Prostate gland (tissue), 2 donors: ENCODE results near the gene SLC34A2. TPM values are rescaled to one million over a fixed set of nuclear protein-coding genes. Genes with fewer than 3 reads are reported as not detected.

Experiments used
- DNase-seq: peaks from one replicate; pipeline ENCODE4 v3.0.0-alpha.2; 2019; ENCODE audit warnings: low spot score
- H3K27ac ChIP-seq, 2 donors: fragments of 200-600 bp; sonication (generic); 2 replicates each; pipeline ENCODE4 v1.5.1; 2017 to 2019
- H3K27me3 ChIP-seq: fragments of 200-600 bp; sonication (generic); replicated peaks from 2 replicates; pipeline ENCODE4 v1.5.1; 2019; ENCODE audit not compliant: insufficient read depth
- H3K36me3 ChIP-seq, 2 donors: fragments of 200-600 bp; sonication (generic); 1 replicate in 1 of 2; 2 replicates in 1 of 2; pipeline versions ENCODE4 v1.5.1 to v1.8.1; 2017 to 2019
- H3K4me1 ChIP-seq: fragments of 200-600 bp; sonication (generic); replicated peaks from 2 replicates; pipeline ENCODE4 v1.5.1; 2019
- H3K4me3 ChIP-seq, 2 donors: fragments of 200-600 bp; sonication (generic); 2 replicates each; pipeline ENCODE4 v1.5.1; 2017 to 2019
- H3K9me3 ChIP-seq: fragments of 200-600 bp; sonication (generic); 2 replicates; pipeline ENCODE4 v1.5.1; 2017
- POLR2A ChIP-seq: fragments of 450-650 bp; IDR thresholded peaks from one replicate; pipeline ENCODE4 v1.6.1; 2016; ENCODE audit warnings: antibody characterized with exemption, mild to moderate bottlenecking
- POLR2AphosphoS5 ChIP-seq: sonication (generic); formaldehyde crosslinking; IDR thresholded peaks from one replicate; pipeline ENCODE4 v1.6.1; 2017; ENCODE audit warnings: antibody characterized with exemption
- WGBS: methylation state at CpG from one replicate; pipeline ENCODE4 v1.1.5; 2018; 5-methylcytosine and 5-hydroxymethylcytosine counted together
- intact Hi-C: fragments of 100-400 bp; cut with DNase I; formaldehyde crosslinking; loops from one replicate; pipeline ENCODE4 v1.14.2; 2022
- total RNA-seq, 2 donors: library from RNA; depleted of rRNA; stranded (reverse); fragments of >200 nt; gene quantifications; one replicate each; pipeline ENCODE4 v1.1.0, GENCODE V29; 2016
- TF ChIP-seq, protein P1 (sequence below), 4 experiments: fragments of 200-600 bp in 2 of 4; fragments of 450-650 bp in 2 of 4; sonication (generic) in 2 of 4; IDR thresholded peaks; 1 replicate in 3 of 4; 2 replicates in 1 of 4; pipeline ENCODE4 v1.5.1; 2016 to 2019; ENCODE audit warnings: antibody characterized with exemption in 4 of 4, mild to moderate bottlenecking in 2 of 4, moderate library complexity in 2 of 4

SLC34A2 gene
- total RNA-seq, 2 donors from 2014 or later = 1.2 TPM

GRCh38 chr4:25672756-25673155, 17.1 kb downstream of the SLC34A2 start:
- H3K27ac ChIP-seq = no peak overlapping the region
- intact Hi-C loops = no loop called here
- TF ChIP-seq POLR2A (no peak), POLR2AphosphoS5 (no peak)
- TF ChIP-seq, protein P1, sequence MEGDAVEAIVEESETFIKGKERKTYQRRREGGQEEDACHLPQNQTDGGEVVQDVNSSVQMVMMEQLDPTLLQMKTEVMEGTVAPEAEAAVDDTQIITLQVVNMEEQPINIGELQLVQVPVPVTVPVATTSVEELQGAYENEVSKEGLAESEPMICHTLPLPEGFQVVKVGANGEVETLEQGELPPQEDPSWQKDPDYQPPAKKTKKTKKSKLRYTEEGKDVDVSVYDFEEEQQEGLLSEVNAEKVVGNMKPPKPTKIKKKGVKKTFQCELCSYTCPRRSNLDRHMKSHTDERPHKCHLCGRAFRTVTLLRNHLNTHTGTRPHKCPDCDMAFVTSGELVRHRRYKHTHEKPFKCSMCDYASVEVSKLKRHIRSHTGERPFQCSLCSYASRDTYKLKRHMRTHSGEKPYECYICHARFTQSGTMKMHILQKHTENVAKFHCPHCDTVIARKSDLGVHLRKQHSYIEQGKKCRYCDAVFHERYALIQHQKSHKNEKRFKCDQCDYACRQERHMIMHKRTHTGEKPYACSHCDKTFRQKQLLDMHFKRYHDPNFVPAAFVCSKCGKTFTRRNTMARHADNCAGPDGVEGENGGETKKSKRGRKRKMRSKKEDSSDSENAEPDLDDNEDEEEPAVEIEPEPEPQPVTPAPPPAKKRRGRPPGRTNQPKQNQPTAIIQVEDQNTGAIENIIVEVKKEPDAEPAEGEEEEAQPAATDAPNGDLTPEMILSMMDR (IDR thresholded peaks at IDR 0.05) = no peak
- H3K4me3 ChIP-seq = no peak overlapping the region
- DNase-seq = no peak
- no peaks in the 10 kb centered on the region for H3K36me3 ChIP-seq
- no peaks in the 10 kb centered on the region for H3K9me3 ChIP-seq
- no peaks in the 10 kb centered on the region for H3K4me1 ChIP-seq
- H3K27me3 ChIP-seq = no peaks in the 10 kb centered on the region
- 92% methylated on average over 5 of the region's 5 CpGs for WGBS

DNA sequence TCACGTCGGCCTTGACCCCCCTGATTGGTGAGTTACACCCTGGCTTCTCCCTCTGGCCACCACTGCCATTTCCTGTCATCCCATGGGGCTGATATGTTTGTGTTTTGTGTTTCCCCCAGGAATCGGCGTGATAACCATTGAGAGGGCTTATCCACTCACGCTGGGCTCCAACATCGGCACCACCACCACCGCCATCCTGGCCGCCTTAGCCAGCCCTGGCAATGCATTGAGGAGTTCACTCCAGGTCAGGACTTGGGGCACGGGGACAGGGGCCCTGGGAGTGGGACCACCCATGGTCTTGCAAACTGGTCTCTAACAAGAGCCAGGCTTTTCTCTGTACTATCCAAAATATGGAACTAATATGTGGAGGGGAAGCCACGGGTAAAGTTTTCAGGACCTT, 18.7 kb downstream of the SLC34A2 start:
- no peaks in the 10 kb centered on the region for H3K9me3 ChIP-seq
- no peak for DNase-seq
- no peak for TF ChIP-seq POLR2AphosphoS5
- no peak for TF ChIP-seq POLR2A
- TF ChIP-seq, protein P1 (IDR thresholded peaks at IDR 0.05) = no peak
- 93% methylated on average over 10 of the region's 10 CpGs for WGBS
- H3K27me3 ChIP-seq = no peaks in the 10 kb centered on the region
- H3K36me3 ChIP-seq = no peaks in the 10 kb centered on the region
- intact Hi-C loops = no loop called here
- no peak overlapping the region for H3K27ac ChIP-seq
- H3K4me1 ChIP-seq = no peaks in the 10 kb centered on the region
- H3K4me3 ChIP-seq = no peak overlapping the region

DNA sequence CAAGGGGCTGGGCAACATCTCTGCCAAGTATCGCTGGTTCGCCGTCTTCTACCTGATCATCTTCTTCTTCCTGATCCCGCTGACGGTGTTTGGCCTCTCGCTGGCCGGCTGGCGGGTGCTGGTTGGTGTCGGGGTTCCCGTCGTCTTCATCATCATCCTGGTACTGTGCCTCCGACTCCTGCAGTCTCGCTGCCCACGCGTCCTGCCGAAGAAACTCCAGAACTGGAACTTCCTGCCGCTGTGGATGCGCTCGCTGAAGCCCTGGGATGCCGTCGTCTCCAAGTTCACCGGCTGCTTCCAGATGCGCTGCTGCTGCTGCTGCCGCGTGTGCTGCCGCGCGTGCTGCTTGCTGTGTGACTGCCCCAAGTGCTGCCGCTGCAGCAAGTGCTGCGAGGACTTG, 20.6 kb downstream of the SLC34A2 start:
- Histone ChIP-seq H3K27me3 (no peaks in the 10 kb centered on the region), H3K4me3 (no peak overlapping the region), H3K9me3 (no peaks in the 10 kb centered on the region), H3K27ac (no peak overlapping the region), H3K4me1 (no peaks in the 10 kb centered on the region), H3K36me3 (no peaks in the 10 kb centered on the region)
- DNase-seq = no peak
- TF ChIP-seq POLR2AphosphoS5 = no peak
- TF ChIP-seq, protein P1 (IDR thresholded peaks at IDR 0.05) = no peak
- WGBS = 96% methylated on average over 30 of the region's 30 CpGs
- intact Hi-C loops = no loop called here

DNA sequence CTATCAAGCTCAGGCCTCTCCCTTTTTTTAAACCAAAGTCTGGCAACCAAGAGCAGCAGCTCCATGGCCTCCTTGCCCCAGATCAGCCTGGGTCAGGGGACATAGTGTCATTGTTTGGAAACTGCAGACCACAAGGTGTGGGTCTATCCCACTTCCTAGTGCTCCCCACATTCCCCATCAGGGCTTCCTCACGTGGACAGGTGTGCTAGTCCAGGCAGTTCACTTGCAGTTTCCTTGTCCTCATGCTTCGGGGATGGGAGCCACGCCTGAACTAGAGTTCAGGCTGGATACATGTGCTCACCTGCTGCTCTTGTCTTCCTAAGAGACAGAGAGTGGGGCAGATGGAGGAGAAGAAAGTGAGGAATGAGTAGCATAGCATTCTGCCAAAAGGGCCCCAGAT, 21.5 kb downstream of the SLC34A2 start:
- WGBS = 81% methylated on average over 3 of the region's 3 CpGs
- TF ChIP-seq, protein P1 (IDR thresholded peaks at IDR 0.05) = no peak
- TF ChIP-seq POLR2AphosphoS5 = no peak
- TF ChIP-seq POLR2A = no peak
- no peak for DNase-seq
- H3K4me3 ChIP-seq = no peak overlapping the region
- H3K27ac ChIP-seq = no peak overlapping the region
- no peaks in the 10 kb centered on the region for H3K9me3 ChIP-seq
- no peaks in the 10 kb centered on the region for H3K4me1 ChIP-seq
- H3K36me3 ChIP-seq = no peaks in the 10 kb centered on the region
- intact Hi-C loops = no loop called here
- H3K27me3 ChIP-seq = no peaks in the 10 kb centered on the region

DNA sequence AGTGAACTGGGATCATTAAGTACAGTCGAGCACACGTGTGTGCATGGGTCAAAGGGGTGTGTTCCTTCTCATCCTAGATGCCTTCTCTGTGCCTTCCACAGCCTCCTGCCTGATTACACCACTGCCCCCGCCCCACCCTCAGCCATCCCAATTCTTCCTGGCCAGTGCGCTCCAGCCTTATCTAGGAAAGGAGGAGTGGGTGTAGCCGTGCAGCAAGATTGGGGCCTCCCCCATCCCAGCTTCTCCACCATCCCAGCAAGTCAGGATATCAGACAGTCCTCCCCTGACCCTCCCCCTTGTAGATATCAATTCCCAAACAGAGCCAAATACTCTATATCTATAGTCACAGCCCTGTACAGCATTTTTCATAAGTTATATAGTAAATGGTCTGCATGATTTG, 22.3 kb downstream of the SLC34A2 start:
- Histone ChIP-seq H3K36me3 (no peaks in the 10 kb centered on the region), H3K27ac (no peak overlapping the region), H3K4me1 (no peaks in the 10 kb centered on the region), H3K27me3 (no peaks in the 10 kb centered on the region), H3K9me3 (no peaks in the 10 kb centered on the region), H3K4me3 (no peak overlapping the region)
- TF ChIP-seq, protein P1 (IDR thresholded peaks at IDR 0.05) = no peak
- TF ChIP-seq POLR2A = no peak
- TF ChIP-seq POLR2AphosphoS5 = no peak
- WGBS = 88% methylated on average over 5 of the region's 5 CpGs
- no peak for DNase-seq
- intact Hi-C loops = no loop called here
